ENCODE measurements around the gene LPIN1.
"Not testable (repeated sequence)": the region's sequence is repeated elsewhere in the genome, so short reads cannot be mapped to it uniquely, and the experiment has no call there.

Gene LPIN1

DNA sequence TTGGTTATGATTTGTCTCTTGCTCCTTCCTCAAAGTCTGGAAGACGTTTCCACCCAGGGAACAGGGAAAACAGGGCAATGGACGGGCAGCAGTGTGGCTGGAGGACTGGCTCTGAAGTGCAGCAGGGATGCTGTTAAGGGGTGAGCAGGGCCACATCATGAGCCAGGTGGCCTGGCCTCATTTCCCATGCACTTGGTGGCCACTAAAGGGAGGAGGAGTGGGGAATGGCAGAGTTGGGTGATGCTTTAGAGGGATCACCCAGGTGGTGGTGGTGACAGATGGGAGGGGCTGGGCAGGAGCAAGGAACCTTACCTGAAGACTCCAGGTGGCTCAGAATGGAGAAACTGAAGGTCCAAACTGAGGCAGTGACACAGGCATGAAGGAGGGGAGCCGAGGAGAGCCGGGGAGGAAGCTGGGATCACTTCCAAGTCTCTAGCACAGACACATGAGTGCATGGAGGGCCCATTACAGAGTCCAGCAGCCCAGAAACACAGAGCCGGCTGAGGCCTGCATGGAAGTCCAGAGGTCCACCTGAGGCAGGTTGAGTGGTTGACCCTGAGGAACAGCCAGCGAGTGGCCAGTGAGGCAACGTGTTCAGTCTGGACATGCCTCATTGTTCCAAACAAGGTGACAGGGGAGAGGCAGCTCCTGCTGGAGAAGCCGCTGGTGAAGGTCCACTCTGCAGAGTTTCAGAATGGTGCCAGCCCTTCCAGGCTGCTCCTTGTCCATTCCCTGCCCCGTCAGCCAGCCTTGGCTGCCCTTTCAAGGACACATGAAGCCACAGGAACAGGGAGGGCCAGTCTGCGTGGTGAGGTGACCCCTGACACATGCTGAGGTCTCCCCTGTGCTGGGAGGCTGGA is 91.7 kb downstream of the LPIN1 start:
- no peak for DNase-seq

DNA sequence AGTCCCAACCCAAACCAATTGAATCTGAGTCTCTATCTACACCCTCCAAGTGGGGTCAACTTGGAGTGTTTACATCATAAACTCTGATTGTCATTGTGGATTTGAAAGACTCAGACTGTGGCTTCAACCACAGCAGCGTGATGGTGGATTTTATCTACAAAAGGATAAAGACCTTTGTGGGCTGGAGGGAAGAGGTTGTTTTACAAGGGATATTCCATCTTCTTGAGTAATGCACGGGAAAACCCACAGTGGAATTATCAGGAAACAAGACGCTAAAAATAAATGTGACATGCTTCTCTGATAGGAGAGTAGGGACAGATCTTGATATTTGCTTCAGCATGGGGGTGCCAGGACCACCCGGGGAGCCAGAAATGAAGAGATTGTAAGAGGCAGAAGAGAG is 93.5 kb downstream of the LPIN1 start:
- no peak for DNase-seq

DNA sequence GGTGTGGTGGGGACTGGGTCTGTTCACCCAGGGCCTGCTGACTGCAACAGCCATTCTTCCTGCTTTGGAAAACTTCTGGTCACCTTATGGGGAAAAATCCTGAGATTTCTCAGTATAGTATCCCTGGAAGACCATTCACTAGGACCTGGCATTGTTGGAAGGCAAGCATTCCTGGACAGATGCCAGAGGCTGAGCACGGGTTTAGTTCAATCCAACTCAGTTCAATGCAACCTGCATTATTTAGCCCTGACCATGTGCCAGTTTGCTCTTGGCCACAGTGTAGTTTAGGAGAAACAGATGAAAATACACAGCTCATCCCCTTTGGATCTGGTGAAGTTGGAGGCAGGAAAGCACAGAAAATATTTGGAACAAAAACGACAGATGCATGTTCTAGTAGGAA is 95.9 kb downstream of the LPIN1 start:
- no peak for DNase-seq

DNA sequence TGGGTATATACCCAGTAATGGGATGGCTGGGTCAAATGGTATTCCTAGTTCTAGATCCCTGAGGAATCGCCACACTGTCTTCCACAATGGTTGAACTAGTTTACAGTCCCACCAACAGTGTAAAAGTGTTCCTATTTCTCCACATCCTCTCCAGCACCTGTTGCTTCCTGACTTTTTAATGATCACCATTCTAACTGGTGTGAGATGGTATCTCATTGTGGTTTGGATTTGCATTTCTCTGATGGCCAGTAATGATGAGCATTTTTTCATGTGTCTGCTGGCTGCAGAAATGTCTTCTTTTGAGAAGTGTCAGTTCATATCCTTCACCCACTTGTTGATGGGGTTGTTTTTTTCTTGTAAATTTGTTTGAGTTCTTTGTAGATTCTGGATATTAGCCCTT is 98.4 kb downstream of the LPIN1 start:
- not testable (repeated sequence) for DNase-seq

DNA sequence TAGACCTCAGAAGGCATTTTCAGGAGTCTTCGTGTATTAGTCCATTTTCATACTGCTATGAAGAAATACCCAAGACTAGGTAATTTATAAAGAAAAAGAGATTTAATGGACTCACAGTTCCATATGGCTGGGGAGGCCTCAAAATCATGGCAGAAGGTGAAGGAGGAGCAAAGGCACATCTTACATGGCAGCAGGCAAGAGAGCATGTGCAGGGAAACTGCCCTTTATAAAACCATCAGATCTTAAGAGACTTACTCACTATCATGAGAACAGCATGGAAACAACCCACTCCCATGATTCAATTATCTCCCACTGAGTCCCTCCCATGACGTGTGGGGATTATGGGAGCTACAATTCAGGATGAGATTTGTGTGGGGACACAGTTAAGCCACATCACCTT is 101.5 kb downstream of the LPIN1 start:
- not testable (repeated sequence) for DNase-seq

DNA sequence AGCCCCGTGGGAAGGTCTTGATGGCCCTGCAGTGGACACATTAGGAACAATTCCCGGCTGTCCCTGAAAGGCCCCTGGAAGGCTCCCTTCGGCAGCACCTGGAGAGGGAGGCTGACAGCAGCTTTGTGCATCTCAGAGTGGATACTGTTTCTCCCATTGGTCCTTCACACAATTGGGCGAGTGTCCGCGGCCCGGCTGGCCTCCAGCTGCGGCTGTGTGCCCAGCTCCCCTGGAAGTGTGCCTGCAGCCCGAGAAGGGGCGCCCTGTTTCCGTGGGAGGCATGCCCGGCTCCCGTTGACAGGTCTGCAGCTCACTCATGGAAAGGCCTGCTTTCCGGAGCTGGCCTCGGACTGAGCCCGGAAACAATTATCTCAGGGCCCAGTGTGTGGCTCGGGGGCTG is 103.7 kb downstream of the LPIN1 start:
- no peak for DNase-seq

DNA sequence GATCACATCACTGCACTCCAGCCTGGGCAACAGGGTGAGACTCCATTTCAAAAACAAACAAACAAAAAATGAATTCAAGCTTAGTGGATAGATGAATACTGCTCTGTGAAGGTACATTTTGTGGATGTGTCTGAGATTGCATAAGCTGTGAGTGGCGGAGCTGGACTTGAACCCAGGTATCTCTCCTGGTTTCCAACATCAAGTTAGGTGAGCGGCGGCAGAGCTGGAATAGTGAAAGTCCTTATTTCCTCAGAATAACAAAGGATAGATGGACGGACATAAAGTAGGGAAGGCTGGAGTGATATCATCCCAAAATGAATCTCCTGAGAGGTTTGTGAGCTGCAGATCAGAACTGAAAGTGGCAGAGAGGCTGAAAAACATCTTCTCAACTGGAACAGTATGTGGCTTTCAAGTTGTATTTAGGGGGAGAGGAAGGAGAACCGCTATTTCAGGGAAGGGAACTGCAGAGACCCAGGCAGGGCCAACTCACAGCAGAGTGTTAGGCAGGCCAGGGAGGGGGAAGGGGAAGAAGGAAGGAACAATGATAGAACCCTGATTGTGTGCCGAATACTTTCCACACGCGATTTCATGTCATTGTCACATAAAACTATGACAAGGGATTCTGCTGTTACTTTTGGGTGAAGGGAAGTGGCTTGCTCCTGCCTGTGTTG is 106.2 kb downstream of the LPIN1 start:
- DNase-seq = no peak

DNA sequence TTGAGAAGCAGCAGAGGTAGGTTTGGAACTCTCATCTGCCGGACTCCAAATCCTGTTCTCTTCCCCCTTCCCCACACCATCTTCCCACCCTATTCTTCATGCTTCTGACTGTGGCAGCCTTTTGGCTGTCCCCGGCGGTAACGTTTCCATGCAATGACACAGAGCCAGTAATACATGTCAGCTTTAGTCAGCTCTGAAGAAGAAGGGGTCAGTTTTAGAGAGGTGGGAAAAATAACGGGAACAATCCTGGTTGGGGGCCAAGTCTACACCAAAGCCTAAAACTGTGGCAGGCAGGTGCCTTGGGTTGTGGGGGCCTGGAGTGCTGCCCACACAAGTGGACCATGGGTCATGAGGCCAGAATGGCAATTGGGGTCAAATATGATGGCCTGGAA is 106.8 kb downstream of the LPIN1 start:
- DNase-seq = no peak

DNA sequence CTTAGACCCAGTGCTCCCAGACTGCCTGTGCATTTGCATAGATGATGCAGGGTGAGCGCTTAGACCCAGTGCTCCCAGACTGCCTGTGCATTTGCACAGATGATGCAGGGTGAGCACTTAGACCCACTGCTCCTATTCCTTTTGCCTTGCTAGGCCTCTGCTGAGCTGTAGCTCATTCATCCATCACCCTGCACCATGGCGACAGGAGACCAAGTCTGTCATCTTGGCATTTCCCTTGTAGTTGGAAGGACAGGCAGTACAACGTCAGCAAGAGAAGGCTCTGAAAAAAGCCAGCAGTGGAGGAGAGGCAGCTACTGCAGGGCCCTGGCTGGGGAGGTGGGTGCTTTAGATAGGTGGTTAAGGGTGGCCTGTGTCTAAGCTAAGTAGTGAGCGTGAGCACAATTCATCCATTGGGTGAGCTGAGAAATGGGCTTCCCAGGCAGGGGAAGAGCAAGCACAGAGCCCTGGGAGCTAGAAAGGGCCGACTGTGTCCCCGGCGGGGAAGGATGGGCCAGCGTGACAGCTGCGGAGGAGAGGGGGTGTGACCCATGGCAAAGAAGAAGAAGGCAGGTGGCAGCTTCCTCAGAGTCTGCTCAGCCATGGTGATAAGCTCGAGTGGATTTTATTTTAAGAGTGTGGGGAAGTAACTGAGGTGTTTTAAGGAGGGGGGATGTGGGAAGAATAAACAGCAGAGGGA is 108.8 kb downstream of the LPIN1 start:
- no peak for DNase-seq

DNA sequence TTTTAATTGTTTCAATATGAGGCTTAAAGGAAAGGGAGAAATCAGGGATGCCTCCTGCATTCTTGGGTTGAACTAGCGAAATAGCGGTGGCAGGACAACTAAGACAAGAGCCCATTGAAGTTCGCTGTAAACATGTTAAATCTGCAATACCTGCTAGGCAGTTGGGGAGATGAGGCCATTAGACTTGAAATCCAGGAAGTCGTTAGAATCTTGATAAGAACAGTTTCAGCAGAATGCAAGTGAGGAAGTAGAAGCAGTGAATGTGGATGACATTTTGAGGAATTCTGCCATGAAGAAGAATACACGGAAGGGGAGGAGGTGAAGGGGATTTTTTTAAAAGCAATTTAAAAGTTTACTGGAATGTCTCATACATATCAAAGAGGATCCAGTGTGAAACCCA is 109.7 kb downstream of the LPIN1 start:
- DNase-seq = no peak

DNA sequence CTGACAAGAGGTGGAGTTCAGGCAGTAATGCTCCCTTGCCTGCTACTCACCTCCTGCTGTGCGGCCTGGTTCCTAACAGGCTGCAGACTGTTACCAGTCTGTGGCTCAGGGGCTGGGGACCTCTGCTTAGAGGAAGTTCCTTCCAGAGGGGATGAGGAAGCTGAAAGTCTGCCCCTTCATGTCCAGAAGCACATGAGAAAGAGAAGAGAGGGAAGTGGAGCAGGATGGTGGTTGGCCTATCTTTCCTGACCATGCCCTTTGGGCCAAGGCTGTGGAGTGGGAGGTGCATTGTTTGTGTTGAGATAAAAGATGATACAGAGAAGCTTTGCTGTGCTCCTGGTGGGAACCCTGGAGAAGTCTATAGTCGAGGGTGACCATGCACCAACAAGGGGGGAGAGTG is 112.5 kb downstream of the LPIN1 start:
- no peak for DNase-seq

DNA sequence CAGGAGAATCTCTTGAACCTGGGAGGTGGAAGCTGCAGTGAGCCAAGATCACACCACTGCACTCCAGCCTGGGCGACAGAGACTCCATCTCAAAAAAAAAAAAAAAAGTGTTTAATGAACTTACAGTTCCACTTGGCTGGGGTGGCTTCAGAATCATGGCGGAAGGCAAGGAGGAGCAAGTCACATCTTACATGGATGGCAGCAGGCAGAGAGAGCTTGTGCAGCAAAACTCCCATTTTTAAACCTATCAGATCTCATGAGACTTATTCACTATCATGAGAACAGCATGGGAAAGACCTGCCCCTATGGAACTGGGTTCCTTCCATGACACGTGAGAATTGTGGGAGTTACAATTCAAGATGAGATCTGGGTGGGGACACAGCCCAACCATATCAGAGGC is 113.5 kb downstream of the LPIN1 start:
- DNase-seq = not testable (repeated sequence)

DNA sequence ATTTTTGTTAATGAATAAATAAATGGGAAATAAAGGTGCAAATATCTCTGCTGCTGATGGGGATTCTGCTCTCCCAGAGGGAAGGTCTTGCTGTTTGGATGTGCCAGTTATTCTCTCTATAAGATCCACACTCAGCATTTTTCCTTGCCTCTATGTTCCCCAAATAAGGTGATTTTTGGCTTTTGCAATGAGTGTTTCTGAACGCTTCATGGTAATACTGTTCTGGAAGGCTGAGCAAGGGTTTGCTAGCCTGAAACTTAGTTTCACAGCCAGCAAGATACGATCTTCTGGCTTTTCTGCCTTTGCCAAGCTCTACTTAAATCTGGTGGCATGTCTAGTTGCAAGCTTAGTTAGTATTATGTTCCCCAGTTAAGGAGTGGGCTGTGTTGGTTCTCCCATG is 114.6 kb downstream of the LPIN1 start:
- DNase-seq = no peak

DNA sequence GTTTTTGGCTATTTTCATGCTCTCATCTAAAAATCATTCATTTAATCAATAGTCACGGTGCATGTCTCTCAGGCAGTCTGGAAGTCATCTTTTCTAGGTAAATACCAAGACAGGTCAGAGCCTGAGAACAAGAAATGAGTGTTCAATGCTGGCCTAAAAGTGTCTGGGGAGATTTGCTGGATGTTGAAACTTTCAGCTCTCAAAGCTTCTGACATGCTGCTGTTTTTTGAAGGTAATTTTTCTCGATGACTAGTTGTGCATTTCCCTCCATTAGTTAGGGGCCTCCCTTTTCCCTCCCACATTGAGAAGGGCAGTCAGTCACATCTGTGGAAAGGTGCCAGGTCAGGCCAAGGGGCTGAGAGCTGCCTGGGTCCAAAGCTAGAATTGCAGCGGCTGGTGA is 115.6 kb downstream of the LPIN1 start:
- DNase-seq = no peak

DNA sequence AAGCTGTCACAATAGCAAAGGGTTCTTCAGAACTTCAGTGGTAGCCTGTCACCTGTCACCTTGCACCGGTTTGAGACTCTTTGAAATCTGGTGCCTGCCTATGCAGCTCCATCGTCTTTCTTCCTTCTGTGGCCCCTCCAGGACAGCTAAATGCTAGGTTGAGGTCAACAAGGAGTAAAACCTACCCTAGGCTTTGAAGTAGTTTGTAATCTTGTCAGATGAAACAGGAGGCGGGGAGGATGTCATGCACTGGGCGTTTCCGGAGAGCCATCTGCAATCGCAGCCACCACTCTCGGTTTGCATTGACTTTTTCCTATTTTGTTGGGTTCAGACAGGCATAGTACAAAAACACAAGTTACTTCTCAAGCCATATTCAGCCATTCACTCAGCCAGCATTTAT is 116.7 kb downstream of the LPIN1 start:
- no peak for DNase-seq

DNA sequence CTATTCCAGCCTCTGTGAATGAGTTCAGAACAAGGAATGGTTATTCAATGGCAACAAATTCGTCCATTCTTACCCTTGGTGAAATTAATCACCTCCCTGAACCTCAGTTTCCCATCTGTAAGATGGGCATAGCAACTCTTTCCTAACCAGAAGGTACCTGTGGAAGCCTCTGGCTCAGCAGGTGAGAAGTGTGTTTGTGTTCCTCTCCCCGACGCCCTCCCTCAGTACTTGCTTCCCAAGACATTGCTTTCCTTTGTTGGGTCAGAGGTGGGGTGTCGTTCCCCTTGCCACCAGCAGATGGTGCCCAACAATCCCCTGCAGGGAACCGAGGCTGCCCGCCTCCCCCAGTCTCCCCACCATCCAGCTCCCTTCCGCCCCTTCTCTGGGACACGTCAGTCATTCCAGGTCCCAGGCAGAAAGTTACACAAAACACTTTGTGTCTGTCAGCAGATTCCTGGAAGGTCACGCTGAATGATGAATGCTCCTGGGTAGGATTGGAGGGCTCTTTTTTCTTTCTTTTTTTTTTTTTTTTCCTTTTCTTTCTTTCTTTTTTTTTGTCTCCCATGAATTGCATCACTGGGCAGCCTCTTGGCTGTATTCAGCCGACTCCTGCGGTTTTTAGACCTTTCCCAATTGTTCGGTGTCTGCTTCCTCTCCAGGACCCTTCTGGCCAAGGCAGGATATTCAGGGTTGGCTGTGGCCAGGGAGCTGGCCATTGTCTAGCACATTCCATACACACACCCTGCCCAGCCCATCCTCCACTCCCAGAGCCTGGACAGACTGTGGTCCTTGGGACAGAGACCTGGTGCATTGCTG is 117.3 kb downstream of the LPIN1 start:
- peak; percentile 62 for DNase-seq

DNA sequence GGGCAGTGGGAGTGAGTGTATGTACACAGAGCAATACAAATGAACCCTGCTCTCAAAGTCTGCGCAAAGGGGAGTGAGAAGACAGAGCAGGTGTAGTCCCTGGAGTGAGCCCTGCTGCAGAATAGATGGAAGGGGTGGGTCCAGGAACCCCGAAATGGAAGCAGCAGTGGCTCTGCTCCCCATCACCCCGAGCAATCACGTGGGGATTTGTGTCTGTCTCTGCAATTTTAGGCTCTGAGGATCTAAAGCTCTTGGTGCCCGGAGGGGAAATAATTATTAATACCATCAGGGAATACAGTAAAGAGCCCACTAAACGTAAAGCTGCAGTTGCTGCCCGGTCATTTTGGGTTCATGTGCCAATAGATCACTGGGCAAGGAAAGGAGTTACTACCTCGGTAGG is 118.3 kb downstream of the LPIN1 start:
- DNase-seq = no peak

DNA sequence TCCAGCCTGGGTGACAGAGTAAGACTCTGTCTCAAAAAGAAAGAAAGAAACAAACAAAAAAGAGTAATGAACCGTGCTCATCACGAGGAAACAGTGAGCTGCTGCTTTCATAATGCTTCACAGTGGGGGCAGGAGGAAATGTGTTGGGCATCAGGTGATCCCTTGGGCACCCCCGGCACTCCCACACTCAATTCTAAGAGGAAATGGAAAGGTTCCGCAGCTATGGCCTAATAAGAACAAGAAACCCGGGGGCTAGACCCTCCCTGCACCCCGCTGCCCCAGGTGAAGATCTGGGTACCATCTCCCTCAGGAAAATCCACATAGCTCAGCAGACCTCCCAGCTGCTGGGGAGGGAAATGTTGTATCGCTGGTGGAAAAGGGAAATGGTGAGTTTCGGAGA is 118.9 kb downstream of the LPIN1 start:
- DNase-seq = no peak

DNA sequence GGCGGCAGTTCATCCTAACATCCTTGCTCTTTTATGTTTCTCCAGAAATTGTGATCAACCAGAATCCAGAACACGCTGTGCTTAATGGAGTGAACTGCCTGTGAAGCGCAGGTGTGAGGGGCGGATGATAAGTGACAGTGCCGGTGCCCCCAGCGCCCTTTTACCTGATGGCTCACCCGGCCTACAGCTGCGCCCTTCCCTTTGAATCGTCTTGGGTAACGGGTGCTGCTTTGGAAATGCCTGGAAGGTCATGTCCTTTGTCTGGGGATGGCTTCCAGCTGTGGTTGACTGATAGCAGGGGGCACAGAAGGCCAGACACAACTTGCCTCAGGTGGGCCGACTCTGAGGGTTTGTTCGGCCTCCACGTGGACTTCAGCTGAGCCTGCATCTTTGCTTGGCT is 119.4 kb downstream of the LPIN1 start:
- no peak for DNase-seq

DNA sequence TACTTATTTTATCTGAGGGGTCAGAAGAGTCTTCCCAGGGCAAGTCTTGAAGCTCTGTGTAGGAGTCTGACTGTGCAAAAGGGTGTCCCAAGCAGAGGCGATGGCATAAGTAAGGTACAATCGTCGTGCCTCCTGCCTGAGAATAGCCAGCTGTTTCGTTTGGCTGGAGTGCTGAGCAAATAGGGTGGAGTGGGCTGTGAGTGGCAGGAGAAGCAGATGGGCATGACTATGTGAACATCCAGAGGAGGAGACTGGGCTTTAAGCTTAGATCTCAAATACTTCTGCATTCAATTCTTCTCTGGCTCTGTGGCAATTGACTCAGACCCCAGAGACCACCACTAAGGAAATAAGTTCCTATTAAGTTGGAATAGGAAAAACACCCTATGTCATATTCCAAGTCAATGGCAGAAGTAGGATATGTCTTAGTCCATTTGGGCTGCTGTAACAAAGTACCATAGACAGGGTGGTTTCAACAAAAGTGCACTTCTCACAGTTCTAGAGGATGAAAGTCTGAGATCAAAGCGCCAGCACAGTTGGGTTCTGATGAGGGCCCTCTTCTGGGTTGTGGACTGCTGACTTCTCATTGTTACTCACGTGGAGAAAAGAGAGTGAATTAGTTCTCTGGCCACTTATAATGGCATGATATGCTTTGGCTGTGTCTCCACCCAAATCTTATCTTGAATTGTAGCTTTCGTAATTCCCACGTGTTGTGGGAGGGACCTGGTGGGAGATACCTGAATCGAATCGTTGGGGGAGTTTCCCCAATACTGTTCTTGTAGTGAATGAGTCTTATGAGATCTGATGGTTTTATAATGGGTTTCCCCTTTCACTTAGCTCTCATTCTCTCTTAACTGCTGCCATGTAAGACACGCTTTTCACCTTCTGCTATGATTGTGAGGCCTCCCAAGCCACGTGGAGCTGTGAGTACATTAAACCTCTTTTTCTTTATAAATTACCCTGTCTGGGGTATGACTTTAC is 120.2 kb downstream of the LPIN1 start:
- no peak for DNase-seq

DNA sequence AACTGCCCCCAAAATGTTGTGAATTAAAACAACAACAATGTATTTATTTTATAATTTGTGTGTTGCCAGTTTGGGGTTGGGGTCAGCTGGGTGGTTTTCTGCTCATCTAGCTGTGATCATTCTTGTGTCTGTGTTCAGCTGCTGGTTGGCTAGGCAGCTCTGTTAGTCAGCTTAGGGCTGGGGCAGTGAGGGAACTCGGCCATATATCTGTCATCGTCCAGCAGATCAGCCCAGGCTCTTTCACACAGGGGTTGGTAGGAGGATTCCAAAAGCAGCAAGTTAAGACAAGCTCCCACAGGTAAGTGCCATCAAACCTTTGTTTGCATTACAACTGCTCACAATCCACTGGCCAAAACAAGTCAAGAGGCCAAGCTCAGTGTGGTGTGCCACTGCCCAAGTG is 121.5 kb downstream of the LPIN1 start:
- DNase-seq = no peak

Data from stimulated activated CD4-positive, alpha-beta T cell treated with anti-CD3 and anti-CD28 coated beads, Interleukin-12 subunit alpha, Interleukin-12 subunit beta, amount 100 ng/mL, for 4 hours (primary cell).